SK-N-SH treated with all-trans-retinoic acid at 6 μM for 48 hours (cell line): ENCODE data around the gene ADAMTSL3.
A peak's percentile ranks its signal among the peaks of the same experiment; 100 is the strongest.

Experiments
- ATAC-seq: fragments of 200-7000 bp; cut with Tn5 transposase; 3 replicates; pipeline ENCODE4 v1.9.1; 2020; ENCODE audit warnings: mild to moderate bottlenecking, moderate library complexity
- BACH2 ChIP-seq: fragments of 250-450 bp; sonication (Bioruptor Pico); IDR thresholded peaks from 2 replicates; pipeline ENCODE4 v1.9.0; 2021; ENCODE audit warnings: mild to moderate bottlenecking, borderline replicate concordance
- CSDC2 ChIP-seq: fragments of 250-450 bp; sonication (Bioruptor Pico); IDR thresholded peaks from 2 replicates; pipeline ENCODE4 v1.5.0; 2020; ENCODE audit warnings: mild to moderate bottlenecking, moderate library complexity
- ESRRG ChIP-seq: fragments of 250-450 bp; sonication (Bioruptor Pico); IDR thresholded peaks from 2 replicates; pipeline ENCODE4 v1.6.1; 2021; ENCODE audit warnings: mild to moderate bottlenecking
- GLIS3 ChIP-seq: fragments of 250-450 bp; sonication (Bioruptor Pico); IDR thresholded peaks from 2 replicates; pipeline ENCODE4 v1.5.0; 2020; ENCODE audit warnings: mild to moderate bottlenecking, moderate library complexity
- ISL1 ChIP-seq: fragments of 250-450 bp; sonication (Bioruptor Pico); IDR thresholded peaks from 2 replicates; pipeline ENCODE4 v2.1.2; 2022; ENCODE audit warnings: mild to moderate bottlenecking, moderate library complexity
- OSR1 ChIP-seq: fragments of 250-450 bp; sonication (Bioruptor Pico); IDR thresholded peaks from 2 replicates; pipeline ENCODE4 v1.8.0; 2022; ENCODE audit warnings: moderate library complexity, mild to moderate bottlenecking, inconsistent platforms
- PPARA ChIP-seq: fragments of 250-450 bp; sonication (Bioruptor Pico); IDR thresholded peaks from 2 replicates; pipeline ENCODE4 v1.5.0; 2020; ENCODE audit warnings: mild to moderate bottlenecking, borderline replicate concordance
- RARB ChIP-seq: fragments of 250-450 bp; sonication (Bioruptor Pico); IDR thresholded peaks from 2 replicates; pipeline ENCODE4 v1.8.0; 2021; ENCODE audit warnings: mild to moderate bottlenecking, moderate library complexity
- SNAI2 ChIP-seq: fragments of 250-450 bp; sonication (Bioruptor Pico); IDR thresholded peaks from 2 replicates; pipeline ENCODE4 v1.5.0; 2020; ENCODE audit warnings: mild to moderate bottlenecking, moderate library complexity
- TCF4 ChIP-seq: fragments of 250-450 bp; sonication (Bioruptor Pico); IDR thresholded peaks from 2 replicates; pipeline ENCODE4 v1.8.0; 2021; ENCODE audit warnings: mild to moderate bottlenecking, moderate library complexity, borderline replicate concordance
- TOX ChIP-seq: fragments of 250-450 bp; sonication (Bioruptor Pico); IDR thresholded peaks from 2 replicates; pipeline ENCODE4 v1.8.0; 2021; ENCODE audit warnings: mild to moderate bottlenecking, moderate library complexity, borderline replicate concordance
- ZC3H10 ChIP-seq: fragments of 250-450 bp; sonication (Bioruptor Pico); IDR thresholded peaks from 2 replicates; pipeline ENCODE4 v1.5.1; 2021; ENCODE audit warnings: mild to moderate bottlenecking, moderate library complexity
- ZFP3 ChIP-seq: fragments of 250-450 bp; sonication (Bioruptor Pico); IDR thresholded peaks from 2 replicates; pipeline ENCODE4 v1.5.0; 2020; ENCODE audit warnings: mild to moderate bottlenecking, moderate library complexity
- ZFP30 ChIP-seq: fragments of 450-650 bp; formaldehyde crosslinking; IDR thresholded peaks from 2 replicates; pipeline ENCODE4 v1.5.0; 2022; ENCODE audit warnings: mild to moderate bottlenecking, moderate library complexity
- ZNF565 ChIP-seq: fragments of 450-650 bp; formaldehyde crosslinking; conservative IDR thresholded peaks from 2 replicates; pipeline ENCODE4 v1.5.0; 2020; ENCODE audit warnings: low read depth, mild to moderate bottlenecking, moderate library complexity
- TF ChIP-seq, protein P1 (sequence below): fragments of 250-450 bp; sonication (Bioruptor Pico); IDR thresholded peaks from 2 replicates; pipeline ENCODE4 v1.5.0; 2020; ENCODE audit warnings: mild to moderate bottlenecking, moderate library complexity
- TF ChIP-seq, protein P2 (sequence below): fragments of 250-450 bp; sonication (Bioruptor Pico); IDR thresholded peaks from 2 replicates; pipeline ENCODE4 v1.8.0; 2020; ENCODE audit warnings: mild to moderate bottlenecking, moderate library complexity, borderline replicate concordance
- TF ChIP-seq, protein P3 (sequence below): fragments of 250-450 bp; sonication (Bioruptor Pico); IDR thresholded peaks from 2 replicates; pipeline ENCODE4 v1.5.1; 2020; ENCODE audit warnings: low read depth, mild to moderate bottlenecking, moderate library complexity
- TF ChIP-seq, protein P4 (sequence below): fragments of 250-450 bp; sonication (Bioruptor Pico); IDR thresholded peaks from 2 replicates; pipeline ENCODE4 v1.8.0; 2021; ENCODE audit warnings: low read depth, mild to moderate bottlenecking, moderate library complexity, borderline replicate concordance

The ADAMTSL3 gene

GRCh38 chr15:83973816-83974215 lies 319.9 kb downstream of the ADAMTSL3 start:
- peak; percentile 45; the same call in 1 of the 3 replicates for ATAC-seq
- TF ChIP-seq, protein P1, sequence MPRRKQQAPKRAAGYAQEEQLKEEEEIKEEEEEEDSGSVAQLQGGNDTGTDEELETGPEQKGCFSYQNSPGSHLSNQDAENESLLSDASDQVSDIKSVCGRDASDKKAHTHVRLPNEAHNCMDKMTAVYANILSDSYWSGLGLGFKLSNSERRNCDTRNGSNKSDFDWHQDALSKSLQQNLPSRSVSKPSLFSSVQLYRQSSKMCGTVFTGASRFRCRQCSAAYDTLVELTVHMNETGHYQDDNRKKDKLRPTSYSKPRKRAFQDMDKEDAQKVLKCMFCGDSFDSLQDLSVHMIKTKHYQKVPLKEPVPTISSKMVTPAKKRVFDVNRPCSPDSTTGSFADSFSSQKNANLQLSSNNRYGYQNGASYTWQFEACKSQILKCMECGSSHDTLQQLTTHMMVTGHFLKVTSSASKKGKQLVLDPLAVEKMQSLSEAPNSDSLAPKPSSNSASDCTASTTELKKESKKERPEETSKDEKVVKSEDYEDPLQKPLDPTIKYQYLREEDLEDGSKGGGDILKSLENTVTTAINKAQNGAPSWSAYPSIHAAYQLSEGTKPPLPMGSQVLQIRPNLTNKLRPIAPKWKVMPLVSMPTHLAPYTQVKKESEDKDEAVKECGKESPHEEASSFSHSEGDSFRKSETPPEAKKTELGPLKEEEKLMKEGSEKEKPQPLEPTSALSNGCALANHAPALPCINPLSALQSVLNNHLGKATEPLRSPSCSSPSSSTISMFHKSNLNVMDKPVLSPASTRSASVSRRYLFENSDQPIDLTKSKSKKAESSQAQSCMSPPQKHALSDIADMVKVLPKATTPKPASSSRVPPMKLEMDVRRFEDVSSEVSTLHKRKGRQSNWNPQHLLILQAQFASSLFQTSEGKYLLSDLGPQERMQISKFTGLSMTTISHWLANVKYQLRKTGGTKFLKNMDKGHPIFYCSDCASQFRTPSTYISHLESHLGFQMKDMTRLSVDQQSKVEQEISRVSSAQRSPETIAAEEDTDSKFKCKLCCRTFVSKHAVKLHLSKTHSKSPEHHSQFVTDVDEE (CRISPR knock-in tag): no peak
- TF ChIP-seq TCF4 (CRISPR knock-in tag): no peak
- no peak for TF ChIP-seq ZFP3 (CRISPR knock-in tag)
- no peak for TF ChIP-seq BACH2 (CRISPR knock-in tag)
- no peak for TF ChIP-seq CSDC2 (CRISPR knock-in tag)
- no peak for TF ChIP-seq PPARA (CRISPR knock-in tag)
- TF ChIP-seq ISL1 (CRISPR knock-in tag): no peak
- no peak for TF ChIP-seq ZC3H10 (CRISPR knock-in tag)
- TF ChIP-seq, protein P2, sequence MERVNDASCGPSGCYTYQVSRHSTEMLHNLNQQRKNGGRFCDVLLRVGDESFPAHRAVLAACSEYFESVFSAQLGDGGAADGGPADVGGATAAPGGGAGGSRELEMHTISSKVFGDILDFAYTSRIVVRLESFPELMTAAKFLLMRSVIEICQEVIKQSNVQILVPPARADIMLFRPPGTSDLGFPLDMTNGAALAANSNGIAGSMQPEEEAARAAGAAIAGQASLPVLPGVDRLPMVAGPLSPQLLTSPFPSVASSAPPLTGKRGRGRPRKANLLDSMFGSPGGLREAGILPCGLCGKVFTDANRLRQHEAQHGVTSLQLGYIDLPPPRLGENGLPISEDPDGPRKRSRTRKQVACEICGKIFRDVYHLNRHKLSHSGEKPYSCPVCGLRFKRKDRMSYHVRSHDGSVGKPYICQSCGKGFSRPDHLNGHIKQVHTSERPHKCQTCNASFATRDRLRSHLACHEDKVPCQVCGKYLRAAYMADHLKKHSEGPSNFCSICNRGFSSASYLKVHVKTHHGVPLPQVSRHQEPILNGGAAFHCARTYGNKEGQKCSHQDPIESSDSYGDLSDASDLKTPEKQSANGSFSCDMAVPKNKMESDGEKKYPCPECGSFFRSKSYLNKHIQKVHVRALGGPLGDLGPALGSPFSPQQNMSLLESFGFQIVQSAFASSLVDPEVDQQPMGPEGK (CRISPR knock-in tag): no peak
- TF ChIP-seq GLIS3 (CRISPR knock-in tag): no peak
- TF ChIP-seq, protein P3, sequence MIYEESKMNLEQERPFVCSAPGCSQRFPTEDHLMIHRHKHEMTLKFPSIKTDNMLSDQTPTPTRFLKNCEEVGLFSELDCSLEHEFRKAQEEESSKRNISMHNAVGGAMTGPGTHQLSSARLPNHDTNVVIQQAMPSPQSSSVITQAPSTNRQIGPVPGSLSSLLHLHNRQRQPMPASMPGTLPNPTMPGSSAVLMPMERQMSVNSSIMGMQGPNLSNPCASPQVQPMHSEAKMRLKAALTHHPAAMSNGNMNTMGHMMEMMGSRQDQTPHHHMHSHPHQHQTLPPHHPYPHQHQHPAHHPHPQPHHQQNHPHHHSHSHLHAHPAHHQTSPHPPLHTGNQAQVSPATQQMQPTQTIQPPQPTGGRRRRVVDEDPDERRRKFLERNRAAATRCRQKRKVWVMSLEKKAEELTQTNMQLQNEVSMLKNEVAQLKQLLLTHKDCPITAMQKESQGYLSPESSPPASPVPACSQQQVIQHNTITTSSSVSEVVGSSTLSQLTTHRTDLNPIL (CRISPR knock-in tag): no peak
- no peak for TF ChIP-seq ZNF565
- TF ChIP-seq ZFP30 (CRISPR knock-in tag): no peak
- TF ChIP-seq, protein P4, sequence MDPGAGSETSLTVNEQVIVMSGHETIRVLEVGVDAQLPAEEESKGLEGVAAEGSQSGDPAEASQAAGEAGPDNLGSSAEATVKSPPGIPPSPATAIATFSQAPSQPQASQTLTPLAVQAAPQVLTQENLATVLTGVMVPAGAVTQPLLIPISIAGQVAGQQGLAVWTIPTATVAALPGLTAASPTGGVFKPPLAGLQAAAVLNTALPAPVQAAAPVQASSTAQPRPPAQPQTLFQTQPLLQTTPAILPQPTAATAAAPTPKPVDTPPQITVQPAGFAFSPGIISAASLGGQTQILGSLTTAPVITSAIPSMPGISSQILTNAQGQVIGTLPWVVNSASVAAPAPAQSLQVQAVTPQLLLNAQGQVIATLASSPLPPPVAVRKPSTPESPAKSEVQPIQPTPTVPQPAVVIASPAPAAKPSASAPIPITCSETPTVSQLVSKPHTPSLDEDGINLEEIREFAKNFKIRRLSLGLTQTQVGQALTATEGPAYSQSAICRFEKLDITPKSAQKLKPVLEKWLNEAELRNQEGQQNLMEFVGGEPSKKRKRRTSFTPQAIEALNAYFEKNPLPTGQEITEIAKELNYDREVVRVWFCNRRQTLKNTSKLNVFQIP (CRISPR knock-in tag): no peak
- TF ChIP-seq ESRRG (CRISPR knock-in tag): no peak
- TF ChIP-seq OSR1 (CRISPR knock-in tag): no peak
- no peak for TF ChIP-seq TOX (CRISPR knock-in tag)
- no peak for TF ChIP-seq RARB (CRISPR knock-in tag)

- ATAC-seq: no peak
- TF ChIP-seq BACH2 (CRISPR knock-in tag) (no peak), ESRRG (CRISPR knock-in tag) (no peak), TCF4 (CRISPR knock-in tag) (no peak), SNAI2 (CRISPR knock-in tag) (no peak), CSDC2 (CRISPR knock-in tag) (no peak), PPARA (CRISPR knock-in tag) (no peak), OSR1 (CRISPR knock-in tag) (no peak)
- TF ChIP-seq, protein P4 (CRISPR knock-in tag): no peak
- TF ChIP-seq, protein P1 (CRISPR knock-in tag): no peak
These were observed 324.1 kb downstream of the ADAMTSL3 start for GRCh38 chr15:83977992-83978391.
